Calu3 (cell line): Measurements from ENCODE around the gene EMC9. TPM values are rescaled to one million over a fixed set of nuclear protein-coding genes. Genes with fewer than 3 reads are reported as not detected.

Experiments used
- BruUV-seq: library from RNA; stranded (reverse); fragments of 400-500 nt; replicated peaks from 2 replicates; lab custom pipeline; 2021; lab: Mats Ljungman, UMichigan
- CTCF ChIA-PET: fragments of 300-600 bp; sonication (Branson Sonifier 250); formaldehyde crosslinking; loops from one replicate; lab custom pipeline; 2022; ENCODE audit warnings: antibody characterized with exemption; lab: Charles Lee
- DNase-seq: peaks from one replicate; pipeline ENCODE4 v3.0.0; 2022
- H3K27ac Mint-ChIP-seq: one replicate; pipeline ENCODE4 v1.8.0; 2022; ENCODE audit warnings: mixed read lengths; ENCODE audit not compliant: unreplicated experiment
- H3K27me3 Mint-ChIP-seq: one replicate; pipeline ENCODE4 v1.8.0; 2022; ENCODE audit warnings: mixed read lengths; ENCODE audit not compliant: unreplicated experiment
- H3K36me3 Mint-ChIP-seq: one replicate; pipeline ENCODE4 v1.8.0; 2022; ENCODE audit warnings: mild to moderate bottlenecking, moderate library complexity, mixed read lengths; ENCODE audit not compliant: insufficient read depth, unreplicated experiment
- H3K4me1 Mint-ChIP-seq: one replicate; pipeline ENCODE4 v1.8.0; 2022; ENCODE audit warnings: mild to moderate bottlenecking, low read depth, mixed read lengths; ENCODE audit not compliant: unreplicated experiment
- H3K4me3 Mint-ChIP-seq: one replicate; pipeline ENCODE4 v1.8.0; 2022; ENCODE audit warnings: mild to moderate bottlenecking, low read depth, moderate library complexity, mixed read lengths; ENCODE audit not compliant: unreplicated experiment
- H3K9me3 Mint-ChIP-seq: one replicate; pipeline ENCODE4 v1.8.0; 2022; ENCODE audit warnings: low read depth, mixed read lengths; ENCODE audit not compliant: unreplicated experiment
- intact Hi-C: fragments of 100-400 bp; cut with micrococcal nuclease; formaldehyde crosslinking; loops from one replicate; pipeline ENCODE4 v1.10.0; 2022; ENCODE audit not compliant: unreplicated experiment
- total RNA-seq: library from RNA; stranded (reverse); gene quantifications from 2 replicates; pipeline ENCODE4 v1.2.3, GENCODE V29; 2022
- TF ChIP-seq, protein P1 (sequence below): fragments of 200-600 bp; IDR thresholded peaks from one replicate; pipeline ENCODE4 v1.8.0; 2022; ENCODE audit warnings: antibody characterized with exemption; ENCODE audit not compliant: unreplicated experiment

The EMC9 gene
- total RNA-seq, 1 experiment from 2014 or later, result 38.0 TPM

DNA sequence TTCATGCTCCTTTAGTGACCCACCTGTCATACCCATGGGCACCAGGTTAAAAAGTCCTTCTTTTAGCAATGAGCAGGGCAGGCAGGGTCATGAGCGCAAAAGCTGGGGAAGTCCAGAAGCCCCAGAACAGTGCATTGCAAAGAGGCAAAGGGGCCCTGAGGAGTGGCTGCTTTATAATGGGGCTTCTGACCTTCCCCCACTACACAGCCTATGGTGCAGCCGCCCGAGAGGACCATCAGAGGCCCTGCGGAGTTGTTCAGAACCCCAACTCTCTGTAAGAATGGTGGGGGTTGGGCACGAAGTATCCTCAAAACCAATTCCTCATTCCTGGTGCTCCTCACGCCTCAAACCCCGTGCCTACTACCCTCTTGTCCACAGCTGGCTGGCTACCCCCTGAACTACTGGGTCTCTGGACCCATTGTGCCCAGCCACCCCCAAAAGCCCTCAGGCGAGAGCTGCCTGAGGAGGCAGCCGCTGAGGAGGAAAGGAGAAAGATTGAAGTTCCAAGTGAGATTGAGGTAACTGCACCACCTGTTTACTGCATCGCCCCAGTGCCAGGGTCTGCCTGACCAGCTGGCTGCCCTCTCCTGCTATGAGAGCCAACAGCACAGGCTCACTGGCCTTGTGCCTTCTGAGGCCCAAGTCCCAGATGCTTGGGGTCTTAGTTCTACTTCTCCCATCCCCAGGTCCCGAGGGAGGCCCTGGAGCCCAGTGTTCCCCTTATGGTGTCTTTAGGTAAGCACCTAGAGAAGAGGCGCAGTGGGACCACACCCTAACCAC is 37.2 kb upstream of the EMC9 start:
- TF ChIP-seq, protein P1, sequence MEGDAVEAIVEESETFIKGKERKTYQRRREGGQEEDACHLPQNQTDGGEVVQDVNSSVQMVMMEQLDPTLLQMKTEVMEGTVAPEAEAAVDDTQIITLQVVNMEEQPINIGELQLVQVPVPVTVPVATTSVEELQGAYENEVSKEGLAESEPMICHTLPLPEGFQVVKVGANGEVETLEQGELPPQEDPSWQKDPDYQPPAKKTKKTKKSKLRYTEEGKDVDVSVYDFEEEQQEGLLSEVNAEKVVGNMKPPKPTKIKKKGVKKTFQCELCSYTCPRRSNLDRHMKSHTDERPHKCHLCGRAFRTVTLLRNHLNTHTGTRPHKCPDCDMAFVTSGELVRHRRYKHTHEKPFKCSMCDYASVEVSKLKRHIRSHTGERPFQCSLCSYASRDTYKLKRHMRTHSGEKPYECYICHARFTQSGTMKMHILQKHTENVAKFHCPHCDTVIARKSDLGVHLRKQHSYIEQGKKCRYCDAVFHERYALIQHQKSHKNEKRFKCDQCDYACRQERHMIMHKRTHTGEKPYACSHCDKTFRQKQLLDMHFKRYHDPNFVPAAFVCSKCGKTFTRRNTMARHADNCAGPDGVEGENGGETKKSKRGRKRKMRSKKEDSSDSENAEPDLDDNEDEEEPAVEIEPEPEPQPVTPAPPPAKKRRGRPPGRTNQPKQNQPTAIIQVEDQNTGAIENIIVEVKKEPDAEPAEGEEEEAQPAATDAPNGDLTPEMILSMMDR, result no peak
- no peaks in the 10 kb centered on the region for H3K4me1 Mint-ChIP-seq
- BruUV-seq, result no TSS peak
- H3K9me3 Mint-ChIP-seq, result no peaks in the 10 kb centered on the region
- no peak for DNase-seq
- peak overlapping the region; percentile 31 for H3K27ac Mint-ChIP-seq
- H3K36me3 Mint-ChIP-seq, result peaks cover 70% of the 10 kb centered on the region
- CTCF ChIA-PET, result no interaction called here
- H3K4me3 Mint-ChIP-seq, result no peak overlapping the region
- intact Hi-C loops, result no loop called here
- H3K27me3 Mint-ChIP-seq, result no peaks in the 10 kb centered on the region

DNA sequence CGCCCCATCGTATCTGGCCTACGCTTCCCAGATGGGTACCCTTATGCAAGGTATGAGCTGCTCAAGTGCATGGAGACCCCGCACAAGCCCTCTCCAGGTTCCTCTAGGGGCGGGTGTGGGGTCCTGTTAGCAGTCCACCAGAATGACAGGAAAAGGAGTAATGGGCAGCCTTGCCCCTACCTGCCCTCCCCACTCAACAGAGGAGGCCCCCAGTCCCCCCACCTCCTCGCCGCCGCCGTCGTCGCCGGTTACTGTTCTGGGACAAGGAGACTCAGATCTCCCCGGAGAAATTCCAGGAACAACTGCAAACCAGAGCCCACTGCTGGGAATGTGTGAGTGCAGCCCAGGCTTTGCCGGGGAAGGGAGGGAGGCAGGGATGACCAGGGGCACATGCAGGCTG is 36.5 kb upstream of the EMC9 start:
- intact Hi-C loops, result no loop called here
- BruUV-seq, result no TSS peak
- no peak for DNase-seq
- CTCF ChIA-PET, result no interaction called here
- H3K4me1 Mint-ChIP-seq, result no peaks in the 10 kb centered on the region
- H3K9me3 Mint-ChIP-seq, result no peaks in the 10 kb centered on the region
- no peaks in the 10 kb centered on the region for H3K27me3 Mint-ChIP-seq
- TF ChIP-seq, protein P1, result no peak
- H3K36me3 Mint-ChIP-seq, result peaks cover 67% of the 10 kb centered on the region
- no peak overlapping the region for H3K27ac Mint-ChIP-seq
- no peak overlapping the region for H3K4me3 Mint-ChIP-seq

DNA sequence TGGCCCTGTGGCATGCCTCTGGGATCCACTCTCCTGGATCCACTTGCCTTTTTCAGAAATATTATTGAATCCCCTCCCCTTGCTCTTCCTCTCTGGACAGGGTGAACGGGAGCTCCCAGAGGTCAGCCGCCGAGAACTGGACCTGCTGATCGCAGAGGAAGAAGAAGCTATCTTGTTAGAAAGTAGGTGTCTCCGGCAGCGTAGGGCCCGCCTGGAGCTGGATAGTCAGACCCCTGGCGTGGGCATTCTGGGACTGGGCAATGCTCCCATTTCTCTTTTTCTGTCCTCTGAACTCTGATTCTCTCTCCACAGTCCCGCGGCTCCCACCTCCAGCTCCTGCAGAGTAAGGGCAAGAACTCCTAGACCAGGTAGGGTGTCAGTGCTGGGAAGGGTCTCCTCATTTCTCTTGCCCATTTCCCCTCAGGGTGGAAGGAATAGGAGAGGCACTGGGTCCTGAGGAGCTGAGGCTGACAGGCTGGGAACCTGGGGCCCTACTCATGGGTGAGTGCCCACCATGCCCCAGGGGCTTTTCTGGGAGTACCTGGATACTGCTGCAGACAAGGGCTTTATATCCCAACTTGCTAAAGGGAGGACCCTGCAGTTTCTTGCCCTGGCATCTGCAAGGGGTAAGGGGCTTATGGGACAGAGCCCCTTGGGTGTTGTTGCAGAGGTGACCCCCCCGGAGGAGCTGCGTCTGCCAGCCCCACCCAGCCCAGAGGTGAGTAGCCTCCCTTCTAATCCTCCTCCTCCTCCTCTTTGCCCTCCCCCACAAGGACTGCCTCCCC is 35.8 kb upstream of the EMC9 start:
- intact Hi-C loops, result no loop called here
- Mint-ChIP-seq H3K27ac (no peak overlapping the region), H3K27me3 (no peaks in the 10 kb centered on the region), H3K9me3 (no peaks in the 10 kb centered on the region), H3K36me3 (peaks cover 63% of the 10 kb centered on the region), H3K4me1 (no peaks in the 10 kb centered on the region), H3K4me3 (no peak overlapping the region)
- BruUV-seq, result no TSS peak
- TF ChIP-seq, protein P1, result no peak
- CTCF ChIA-PET, result no interaction called here
- no peak for DNase-seq

DNA sequence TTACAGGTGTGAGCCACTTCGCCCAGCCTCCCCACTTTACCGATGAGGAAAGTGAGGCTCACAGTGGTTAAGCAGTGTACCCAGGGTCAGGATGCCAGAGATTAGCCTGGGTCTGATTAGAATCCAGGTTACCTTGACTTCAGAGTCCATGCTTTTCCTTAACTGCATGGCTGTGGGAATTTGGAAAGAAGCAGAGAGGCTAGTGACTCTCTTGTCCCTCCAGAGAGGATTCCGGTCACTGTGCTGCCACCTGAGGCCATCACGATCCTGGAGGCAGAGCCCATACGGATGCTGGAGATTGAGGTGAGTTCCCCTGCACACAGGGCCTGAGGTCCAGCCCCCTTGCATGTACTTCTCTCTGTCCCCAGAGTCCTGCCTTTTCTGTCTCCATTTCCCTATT is 35.2 kb upstream of the EMC9 start:
- intact Hi-C loops, result no loop called here
- Mint-ChIP-seq H3K36me3 (peaks cover 66% of the 10 kb centered on the region), H3K27me3 (no peaks in the 10 kb centered on the region), H3K9me3 (no peaks in the 10 kb centered on the region), H3K27ac (no peak overlapping the region), H3K4me1 (no peaks in the 10 kb centered on the region), H3K4me3 (no peak overlapping the region)
- TF ChIP-seq, protein P1, result no peak
- no peak for DNase-seq
- CTCF ChIA-PET, result no interaction called here
- BruUV-seq, result no TSS peak
